ENCODE results near the gene MSS51.

Gene MSS51

GRCh38 chr10:73408061-73408460, 25.3 kb downstream of the MSS51 start:
- Histone ChIP-seq H3K4me1 (ENCODE audit: control insufficient read depth in 1 of 2, insufficient read depth in 1 of 2, low read depth in 1 of 2, low read length in 1 of 2) (peaks cover 6 to 11% of the 10 kb centered on the region in 2 experiments), H3K36me3 (no peaks in the 10 kb centered on the region), H3K27me3 (no peaks in the 10 kb centered on the region), H3K9me3 (no peaks in the 10 kb centered on the region), H3K27ac (no peak overlapping the region), H3K4me3 (ENCODE audit: low read depth in 1 of 2, low read length in 1 of 2) (no peak overlapping the region)
- no peak for TF ChIP-seq CTCF (IDR thresholded peaks at IDR 0.05)

GRCh38 chr10:73407495-73407894, 25.9 kb downstream of the MSS51 start:
- no peaks in the 10 kb centered on the region for H3K9me3 ChIP-seq
- H3K4me3 ChIP-seq (ENCODE audit: low read depth in 1 of 2, low read length in 1 of 2) = no peak overlapping the region
- H3K36me3 ChIP-seq = no peaks in the 10 kb centered on the region
- TF ChIP-seq CTCF (IDR thresholded peaks at IDR 0.05) = no peak
- H3K27me3 ChIP-seq = no peaks in the 10 kb centered on the region
- H3K4me1 ChIP-seq (ENCODE audit: control insufficient read depth in 1 of 2, insufficient read depth in 1 of 2, low read depth in 1 of 2, low read length in 1 of 2) = peaks cover under 1 to 5% of the 10 kb centered on the region in 2 experiments
- no peak overlapping the region for H3K27ac ChIP-seq

- TF ChIP-seq CTCF (IDR thresholded peaks at IDR 0.05) = no peak
- no peaks in the 10 kb centered on the region for H3K27me3 ChIP-seq
- no peaks in the 10 kb centered on the region for H3K36me3 ChIP-seq
- H3K4me3 ChIP-seq (ENCODE audit: low read depth in 1 of 2, low read length in 1 of 2) = no peak overlapping the region
- no peak overlapping the region for H3K27ac ChIP-seq
- no peaks in the 10 kb centered on the region for H3K9me3 ChIP-seq
- no peaks in the 10 kb centered on the region for H3K4me1 ChIP-seq (ENCODE audit: control insufficient read depth in 1 of 2, insufficient read depth in 1 of 2, low read depth in 1 of 2, low read length in 1 of 2)
Observed at GRCh38 chr10:73406846-73407245, 26.5 kb downstream of the MSS51 start.

GRCh38 chr10:73405556-73405955, 27.8 kb downstream of the MSS51 start:
- H3K9me3 ChIP-seq = no peaks in the 10 kb centered on the region
- no peaks in the 10 kb centered on the region for H3K27me3 ChIP-seq
- H3K27ac ChIP-seq = no peak overlapping the region
- TF ChIP-seq CTCF (IDR thresholded peaks at IDR 0.05) = no peak
- no peak overlapping the region for H3K4me3 ChIP-seq (ENCODE audit: low read depth in 1 of 2, low read length in 1 of 2)
- H3K4me1 ChIP-seq (ENCODE audit: control insufficient read depth in 1 of 2, insufficient read depth in 1 of 2, low read depth in 1 of 2, low read length in 1 of 2) = no peaks in the 10 kb centered on the region
- H3K36me3 ChIP-seq = no peaks in the 10 kb centered on the region

GRCh38 chr10:73404690-73405089, 28.7 kb downstream of the MSS51 start:
- H3K4me3 ChIP-seq (ENCODE audit: low read depth in 1 of 2, low read length in 1 of 2) = no peak overlapping the region
- no peaks in the 10 kb centered on the region for H3K36me3 ChIP-seq
- H3K27me3 ChIP-seq = no peaks in the 10 kb centered on the region
- no peaks in the 10 kb centered on the region for H3K9me3 ChIP-seq
- TF ChIP-seq CTCF (IDR thresholded peaks at IDR 0.05) = no peak
- H3K4me1 ChIP-seq (ENCODE audit: control insufficient read depth in 1 of 2, insufficient read depth in 1 of 2, low read depth in 1 of 2, low read length in 1 of 2) = no peaks in the 10 kb centered on the region
- H3K27ac ChIP-seq = no peak overlapping the region

GRCh38 chr10:73401636-73402035, 31.7 kb downstream of the MSS51 start:
- no peaks in the 10 kb centered on the region for H3K27me3 ChIP-seq
- no peaks in the 10 kb centered on the region for H3K9me3 ChIP-seq
- no peak overlapping the region for H3K4me3 ChIP-seq (ENCODE audit: low read depth in 1 of 2, low read length in 1 of 2)
- H3K36me3 ChIP-seq = peaks cover 28% of the 10 kb centered on the region
- no peak for TF ChIP-seq CTCF (IDR thresholded peaks at IDR 0.05)
- H3K27ac ChIP-seq = no peak overlapping the region
- H3K4me1 ChIP-seq (ENCODE audit: control insufficient read depth in 1 of 2, insufficient read depth in 1 of 2, low read depth in 1 of 2, low read length in 1 of 2) = no peaks in the 10 kb centered on the region

Data from neutrophil (primary cell).